T-cell (primary cell): ENCODE measurements around the gene ULK1. TPM values are rescaled to one million over a fixed set of nuclear protein-coding genes. Genes with fewer than 3 reads are reported as not detected.
A peak's percentile ranks its signal among the peaks of the same experiment; 100 is the strongest.

Experiments used
- ATAC-seq, 4 experiments: fragments of 200-7000 bp in 3 of 4; fragments of 150-1000 bp in 1 of 4; cut with Tn5 transposase; replicated peaks in 1 of 4; 1 replicate in 3 of 4; 2 replicates in 1 of 4; pipeline ENCODE4 v1.10.0; 2021; ENCODE audit warnings: moderate library complexity in 3 of 4, mild to moderate bottlenecking in 2 of 4, moderate number of reproducible peaks in 1 of 4
- CTCF ChIA-PET, 2 donors: fragments of 300-600 bp; sonication (Branson Sonifier 250); formaldehyde crosslinking; loops; one replicate each; lab custom pipeline; 2022; ENCODE audit warnings: antibody characterized with exemption in 2 of 2; lab: Charles Lee
- POLR2A ChIA-PET, 2 donors: fragments of 300-600 bp; sonication (Branson Sonifier 250); formaldehyde crosslinking; loops; one replicate each; lab custom pipeline; 2022; ENCODE audit warnings: antibody characterized with exemption in 2 of 2; lab: Charles Lee
- DNase-seq, 35 experiments: peaks; one replicate each; pipeline versions ENCODE4 v3.0.0 to v3.0.0-alpha.2; 2013 to 2023
- H3K27ac ChIP-seq: one replicate; pipeline ENCODE4 v1.5.1; 2013; ENCODE audit warnings: low read length
- H3K27me3 ChIP-seq, 2 experiments: replicated peaks in 1 of 2; 1 replicate in 1 of 2; 2 replicates in 1 of 2; pipeline versions ENCODE4 v1.6.1 to v1.7.0; 2013; ENCODE audit warnings: low read length in 1 of 2, mixed read lengths in 1 of 2; ENCODE audit not compliant: control insufficient read depth in 2 of 2, insufficient read depth in 2 of 2; ENCODE audit errors: extremely low read depth in 1 of 2
- H3K36me3 ChIP-seq, 2 donors: 1 replicate in 1 of 2; 2 replicates in 1 of 2; pipeline versions ENCODE4 v1.6.1 to v1.7.0; 2013; ENCODE audit warnings: low read length in 1 of 2; ENCODE audit not compliant: control insufficient read depth in 2 of 2, insufficient read depth in 1 of 2; ENCODE audit errors: extremely low read depth in 1 of 2
- H3K4me1 ChIP-seq, 2 experiments: 1 replicate in 1 of 2; 2 replicates in 1 of 2; pipeline versions ENCODE4 v1.6.1 to v1.7.0; 2013; ENCODE audit warnings: low read length in 2 of 2, mixed read lengths in 1 of 2; ENCODE audit not compliant: insufficient read depth in 2 of 2, control insufficient read depth in 1 of 2; ENCODE audit errors: extremely low read depth in 1 of 2
- H3K4me3 ChIP-seq, 2 donors: 1 replicate in 1 of 2; 2 replicates in 1 of 2; pipeline versions ENCODE4 v1.5.1 to v1.7.0; 2013; ENCODE audit warnings: mild to moderate bottlenecking in 2 of 2, low read length in 1 of 2, moderate library complexity in 1 of 2; ENCODE audit not compliant: control insufficient read depth in 1 of 2; ENCODE audit errors: extremely low read depth in 1 of 2
- H3K9me3 ChIP-seq: 2 replicates; pipeline ENCODE4 v1.7.0; 2013
- H3K27ac Mint-ChIP-seq, 2 donors: one replicate each; pipeline ENCODE4 v1.8.0; 2020 to 2021; ENCODE audit warnings: mild to moderate bottlenecking in 2 of 2, mixed read lengths in 2 of 2
- H3K27me3 Mint-ChIP-seq, 2 donors: one replicate each; pipeline ENCODE4 v1.8.0; 2021 to 2022; ENCODE audit warnings: mixed read lengths in 2 of 2
- H3K36me3 Mint-ChIP-seq: one replicate; pipeline ENCODE4 v1.8.0; 2021; ENCODE audit warnings: mixed read lengths
- H3K4me1 Mint-ChIP-seq, 3 donors: one replicate each; pipeline ENCODE4 v1.8.0; 2020 to 2022; ENCODE audit warnings: mixed read lengths in 3 of 3, mild to moderate bottlenecking in 1 of 3
- H3K4me3 Mint-ChIP-seq, 3 donors: one replicate each; pipeline ENCODE4 v1.8.0; 2020 to 2022; ENCODE audit warnings: mild to moderate bottlenecking in 3 of 3, mixed read lengths in 3 of 3, moderate library complexity in 3 of 3
- H3K9me3 Mint-ChIP-seq, 3 donors: one replicate each; pipeline ENCODE4 v1.8.0; 2020 to 2022; ENCODE audit warnings: mixed read lengths in 3 of 3
- whole genome bisulfite sequencing: methylation state at CpG from one replicate; pipeline ENCODE4 v1.1.5; 2013; ENCODE audit warnings: missing lambda C conversion rate; ENCODE audit not compliant: insufficient coverage; 5-methylcytosine and 5-hydroxymethylcytosine counted together
- total RNA-seq, 35 experiments: library from RNA in 6 of 35; stranded (reverse) in 6 of 35; fragments of 120-200 nt in 1 of 35; gene quantifications; one replicate each; pipeline versions ENCODE4 v1.2.1 to v1.2.4 and lab custom pipeline; 2013 to 2026

ULK1 gene
- total RNA-seq, 5 donors from 2014 or later (not counting 1 experiment from before 2014, with no cell fraction given): 53.3 to 89.6 (median 57.8) TPM

GRCh38 chr12:131928711-131929580 is 34.5 kb downstream of the ULK1 start, which contains the start of gene PUS1:
Gene PUS1, plus strand, starts transcription at chr12:131929276. Its CDS starts 447 bp downstream, at chr12:131929723.
- peak within 1 kb of the TSS; percentile 91 to 99 (median 94) for H3K4me3 Mint-ChIP-seq
- ChIA-PET CTCF (interaction anchor here (0.6 kb wide), 3 partner anchors 23 to 63 kb away, joined by 3 to 5 read pairs (median 4); no protein-coding TSS in a partner anchor), POLR2A (interaction anchor here in 1 of 2 donors (0.6 kb wide), 1 partner anchor 208 kb away, joined by 4 read pairs; no protein-coding TSS in a partner anchor)
- Histone ChIP-seq H3K9me3 (no peaks in the 10 kb centered on the region), H3K36me3 (peaks cover 11 to 25% of the 10 kb centered on the region in 2 donors), H3K27ac (peak within 1 kb of the TSS; percentile 62), H3K4me3 (peak within 1 kb of the TSS; percentile 74 to 96), H3K27me3 (no peaks in the 10 kb centered on the region), H3K4me1 (peaks cover 4 to 34% of the 10 kb centered on the region in 2 experiments)
- ATAC-seq: peak; percentile 82 to 90 (median 84)
- WGBS: under 1% methylated on average over 68 of the region's 84 CpGs
- H3K27ac Mint-ChIP-seq: peak within 1 kb of the TSS; percentile 87 to 88
- peaks cover 18% of the 10 kb centered on the region for H3K36me3 Mint-ChIP-seq
- no peaks in the 10 kb centered on the region for H3K27me3 Mint-ChIP-seq
- H3K4me1 Mint-ChIP-seq: peaks cover 18 to 32% (median 19%) of the 10 kb centered on the region in 3 donors
- H3K9me3 Mint-ChIP-seq: no peaks in the 10 kb centered on the region
- DNase-seq: peak; percentile 86 to 96 (median 91)

- ChIA-PET CTCF (interaction anchor here in 1 of 2 donors (1.0 kb wide), 1 partner anchor 20 kb away, joined by 9 read pairs; the partner anchor contains the start of gene EP400), POLR2A (interaction anchor here in 1 of 2 donors (1.1 kb wide), 1 partner anchor 16 kb away, joined by 3 read pairs; no protein-coding TSS in a partner anchor)
- Histone ChIP-seq H3K36me3 (peaks cover 13 to 33% of the 10 kb centered on the region in 2 donors), H3K4me3 (peak overlapping the region; percentile 74 to 96), H3K9me3 (no peaks in the 10 kb centered on the region), H3K27me3 (no peaks in the 10 kb centered on the region), H3K4me1 (peaks cover 4 to 27% of the 10 kb centered on the region in 2 experiments), H3K27ac (peak overlapping the region; percentile 62)
- Mint-ChIP-seq H3K9me3 (no peaks in the 10 kb centered on the region), H3K4me1 (peaks cover 16 to 26% (median 18%) of the 10 kb centered on the region in 3 donors), H3K36me3 (peaks cover 18% of the 10 kb centered on the region), H3K27ac (peak overlapping the region; percentile 87 to 88), H3K4me3 (peak overlapping the region; percentile 91 to 99 (median 94)), H3K27me3 (no peaks in the 10 kb centered on the region)
- peak in 3 of 4 experiments; percentile 5 to 15 (median 7) for ATAC-seq
- DNase-seq: peak in 15 of 35 experiments; percentile 12 to 46 (median 27)
- under 1% methylated on average over 84 of the region's 87 CpGs for WGBS
Measured at GRCh38 chr12:131929581-131930456, 35.4 kb downstream of the ULK1 start.

GRCh38 chr12:131930510-131930909 is 36.1 kb downstream of the ULK1 start:
- ATAC-seq: no peak
- Histone ChIP-seq H3K36me3 (peaks cover 13 to 39% of the 10 kb centered on the region in 2 donors), H3K9me3 (no peaks in the 10 kb centered on the region), H3K4me3 (peak overlapping the region; percentile 51 to 96), H3K27me3 (no peaks in the 10 kb centered on the region), H3K27ac (peak overlapping the region; percentile 6), H3K4me1 (peaks cover 4 to 25% of the 10 kb centered on the region in 2 experiments)
- CTCF ChIA-PET: interaction anchor here in 1 of 2 donors (1.0 kb wide), 1 partner anchor 19 kb away, joined by 9 read pairs; the partner anchor contains the start of gene EP400
- no peaks in the 10 kb centered on the region for H3K9me3 Mint-ChIP-seq
- POLR2A ChIA-PET: interaction anchor here in 1 of 2 donors (1.1 kb wide), 1 partner anchor 15 kb away, joined by 3 read pairs; no protein-coding TSS in a partner anchor
- DNase-seq: no peak
- peaks cover 13 to 23% (median 18%) of the 10 kb centered on the region in 3 donors for H3K4me1 Mint-ChIP-seq
- no peaks in the 10 kb centered on the region for H3K27me3 Mint-ChIP-seq
- 94% methylated on average over 2 of the region's 9 CpGs for WGBS
- H3K27ac Mint-ChIP-seq: peak overlapping the region; percentile 85 to 86
- peaks cover 18% of the 10 kb centered on the region for H3K36me3 Mint-ChIP-seq
- H3K4me3 Mint-ChIP-seq: peak overlapping the region; percentile 82 to 99 (median 86)

- no peak for ATAC-seq
- no peak overlapping the region for H3K27ac ChIP-seq
- H3K36me3 ChIP-seq: peaks cover 13 to 39% of the 10 kb centered on the region in 2 donors
- H3K4me1 Mint-ChIP-seq: peaks cover 10 to 18% (median 18%) of the 10 kb centered on the region in 3 donors
- H3K36me3 Mint-ChIP-seq: peaks cover 21% of the 10 kb centered on the region
- no peaks in the 10 kb centered on the region for H3K9me3 Mint-ChIP-seq
- H3K4me3 Mint-ChIP-seq: no peak overlapping the region
- H3K27me3 Mint-ChIP-seq: no peaks in the 10 kb centered on the region
- no peaks in the 10 kb centered on the region for H3K27me3 ChIP-seq
- H3K4me3 ChIP-seq: no peak overlapping the region
- H3K4me1 ChIP-seq: peaks cover 4 to 18% of the 10 kb centered on the region in 2 experiments
- DNase-seq: no peak
- CTCF ChIA-PET: no interaction called here
- no peaks in the 10 kb centered on the region for H3K9me3 ChIP-seq
- no peak overlapping the region for H3K27ac Mint-ChIP-seq
- 98% methylated on average over 5 of the region's 8 CpGs for WGBS
- POLR2A ChIA-PET: no interaction called here
Measured at GRCh38 chr12:131933387-131933786, 39.0 kb downstream of the ULK1 start.

- H3K4me1 Mint-ChIP-seq: peaks cover 10 to 16% (median 13%) of the 10 kb centered on the region in 3 donors
- Histone ChIP-seq H3K27me3 (no peaks in the 10 kb centered on the region), H3K4me3 (no peak overlapping the region), H3K4me1 (peaks cover 4 to 14% of the 10 kb centered on the region in 2 experiments), H3K36me3 (peaks cover 20 to 45% of the 10 kb centered on the region in 2 donors), H3K27ac (no peak overlapping the region), H3K9me3 (no peaks in the 10 kb centered on the region)
- POLR2A ChIA-PET: interaction anchor here in 1 of 2 donors (0.6 kb wide), 1 partner anchor 88 kb away, joined by 8 read pairs; no protein-coding TSS in a partner anchor
- H3K36me3 Mint-ChIP-seq: peaks cover 21% of the 10 kb centered on the region
- H3K9me3 Mint-ChIP-seq: no peaks in the 10 kb centered on the region
- 93% methylated on average over 9 of the region's 11 CpGs for WGBS
- DNase-seq (no peak), ATAC-seq (no peak)
- no peak overlapping the region for H3K27ac Mint-ChIP-seq
- CTCF ChIA-PET: no interaction called here
- no peak overlapping the region for H3K4me3 Mint-ChIP-seq
- H3K27me3 Mint-ChIP-seq: no peaks in the 10 kb centered on the region
Measured at GRCh38 chr12:131934535-131934934, 40.1 kb downstream of the ULK1 start.
